IMR-90 (cell line): Measurements from ENCODE around the gene NINJ2. TPM values are rescaled to one million over a fixed set of nuclear protein-coding genes. Genes with fewer than 3 reads are reported as not detected.

ENCODE experiments used
- ATAC-seq: fragments of 200-7000 bp; cut with Tn5 transposase; 2 replicates; pipeline ENCODE4 v1.9.1; 2020; ENCODE audit warnings: low read depth, mild to moderate bottlenecking, moderate library complexity
- BruUV-seq: library from RNA; stranded (reverse); fragments of 400-500 nt; replicated peaks from 2 replicates; lab custom pipeline; 2021; lab: Mats Ljungman, UMichigan
- CTCF ChIA-PET: fragments of 300-600 bp; formaldehyde crosslinking; extraction: SDS; loops from one replicate; lab custom pipeline; 2021; ENCODE audit warnings: antibody characterized with exemption; lab: Yijun Ruan, JAX
- POLR2A ChIA-PET: fragments of 300-600 bp; sonication (Branson Sonifier 250); formaldehyde crosslinking; loops from one replicate; lab custom pipeline; 2022; ENCODE audit warnings: antibody characterized with exemption; ENCODE audit not compliant: unreplicated experiment; lab: Charles Lee
- DNase-seq: peaks from one replicate; pipeline ENCODE4 v3.0.0; 2013
- H2AFZ ChIP-seq: replicated peaks from 2 replicates; pipeline ENCODE3; 2013; ENCODE audit warnings: low read length, mild to moderate bottlenecking; ENCODE audit not compliant: poor library complexity
- H2AK5ac ChIP-seq: 2 replicates; pipeline ENCODE4 v1.6.1; 2013; ENCODE audit warnings: low read depth, low read length, inconsistent platforms
- H2AK9ac ChIP-seq: replicated peaks from 2 replicates; pipeline ENCODE3; 2013; ENCODE audit warnings: mild to moderate bottlenecking, low read depth, low read length, moderate library complexity; ENCODE audit not compliant: poor library complexity
- H2BK120ac ChIP-seq: 2 replicates; pipeline ENCODE4 v1.6.1; 2013; ENCODE audit warnings: low read depth, low read length, inconsistent platforms
- H2BK15ac ChIP-seq: 3 replicates; pipeline ENCODE4 v1.6.1; 2013; ENCODE audit warnings: low read depth, low read length, inconsistent platforms
- H2BK20ac ChIP-seq: 2 replicates; pipeline ENCODE4 v1.6.1; 2013; ENCODE audit warnings: low read depth, mild to moderate bottlenecking, inconsistent platforms, low read length, moderate library complexity
- H2BK5ac ChIP-seq: 2 replicates; pipeline ENCODE4 v1.6.1; 2013; ENCODE audit warnings: mild to moderate bottlenecking, low read depth, low read length, inconsistent platforms; ENCODE audit not compliant: poor library complexity, severe bottlenecking
- H3K14ac ChIP-seq: replicated peaks from 2 replicates; pipeline ENCODE4 v1.6.1; 2013; ENCODE audit warnings: low read depth, low read length, inconsistent platforms
- H3K18ac ChIP-seq: 2 replicates; pipeline ENCODE4 v1.6.1; 2013; ENCODE audit warnings: low read depth, low read length, control low read depth
- H3K23ac ChIP-seq: 2 replicates; pipeline ENCODE4 v1.6.1; 2013; ENCODE audit warnings: low read depth, low read length, inconsistent platforms
- H3K27ac ChIP-seq: 2 replicates; pipeline ENCODE4 v1.5.1; 2013; ENCODE audit warnings: mild to moderate bottlenecking, control low read depth, low read length; ENCODE audit not compliant: insufficient read depth
- H3K27me3 ChIP-seq: 2 replicates; pipeline ENCODE4 v1.6.1; 2013; ENCODE audit warnings: low read length; ENCODE audit not compliant: control insufficient read depth, insufficient read depth
- H3K36me3 ChIP-seq: 2 replicates; pipeline ENCODE4 v1.6.1; 2013; ENCODE audit warnings: low read length, mixed read lengths; ENCODE audit not compliant: control insufficient read depth, insufficient read depth
- H3K4ac ChIP-seq: 2 replicates; pipeline ENCODE4 v1.6.1; 2013; ENCODE audit warnings: low read depth, low read length, inconsistent platforms
- H3K4me1 ChIP-seq: 2 replicates; pipeline ENCODE4 v1.6.1; 2013; ENCODE audit warnings: low read length, mixed read lengths; ENCODE audit not compliant: control insufficient read depth, insufficient read depth
- H3K4me2 ChIP-seq: 2 replicates; pipeline ENCODE4 v1.6.1; 2013; ENCODE audit warnings: low read depth, mild to moderate bottlenecking, control low read depth, low read length, moderate library complexity
- H3K4me3 ChIP-seq: 2 replicates; pipeline ENCODE4 v1.5.1; 2013; ENCODE audit warnings: low read depth, mild to moderate bottlenecking, control low read depth, low read length, moderate library complexity; ENCODE audit not compliant: insufficient read depth
- H3K56ac ChIP-seq: 2 replicates; pipeline ENCODE4 v1.6.1; 2013; ENCODE audit warnings: low read length, inconsistent platforms; ENCODE audit not compliant: insufficient read depth; ENCODE audit errors: extremely low read depth
- H3K79me1 ChIP-seq, 2 experiments: 2 replicates each; pipeline ENCODE4 v1.6.1; 2013; ENCODE audit warnings: low read length in 2 of 2, inconsistent platforms in 1 of 2, low read depth in 1 of 2
- H3K9ac ChIP-seq: 2 replicates; pipeline ENCODE4 v1.6.1; 2013; ENCODE audit warnings: low read depth, low read length, control low read depth
- H3K9me1 ChIP-seq: 2 replicates; pipeline ENCODE4 v1.6.1; 2013; ENCODE audit warnings: low read length, inconsistent platforms; ENCODE audit not compliant: insufficient read depth
- H3K9me3 ChIP-seq: 2 replicates; pipeline ENCODE4 v1.6.1; 2013; ENCODE audit warnings: low read length; ENCODE audit not compliant: control insufficient read depth, insufficient read depth
- H4K20me1 ChIP-seq: 2 replicates; pipeline ENCODE4 v1.6.1; 2013; ENCODE audit warnings: low read length, inconsistent platforms; ENCODE audit not compliant: insufficient read depth
- H4K5ac ChIP-seq: 2 replicates; pipeline ENCODE4 v1.6.1; 2013; ENCODE audit warnings: mild to moderate bottlenecking, low read depth, low read length, control low read depth
- H4K8ac ChIP-seq, 2 experiments: 2 replicates each; pipeline ENCODE4 v1.6.1; 2013; ENCODE audit warnings: low read depth in 2 of 2, low read length in 2 of 2, control low read depth in 1 of 2, inconsistent platforms in 1 of 2
- H4K91ac ChIP-seq: 2 replicates; pipeline ENCODE4 v1.6.1; 2013; ENCODE audit warnings: low read depth, low read length, inconsistent platforms; ENCODE audit not compliant: insufficient read depth
- CEBPB ChIP-seq: IDR thresholded peaks from 2 replicates; pipeline ENCODE4 v1.6.1; 2012; ENCODE audit warnings: low read depth, low read length, improper control_type of control experiment
- RFX5 ChIP-seq: IDR thresholded peaks from 2 replicates; pipeline ENCODE4 v1.8.0; 2012; ENCODE audit warnings: low read depth, mild to moderate bottlenecking, low read length, moderate library complexity
- SMC3 ChIP-seq: fragments of 150-350 bp; IDR thresholded peaks from 2 replicates; pipeline ENCODE4 v1.6.1; 2016; ENCODE audit warnings: low read depth, mild to moderate bottlenecking, antibody characterized with exemption, low read length, moderate library complexity
- WGBS, 2 experiments: methylation state at CpG; one replicate each; pipeline versions ENCODE4 v1.1.5 to v1.1.7; 2013; ENCODE audit warnings: missing lambda C conversion rate in 2 of 2; ENCODE audit not compliant: insufficient read length in 1 of 2; ENCODE audit errors: extremely low coverage in 2 of 2; 5-methylcytosine and 5-hydroxymethylcytosine counted together
- dilution Hi-C: fragments of 300-500 bp; cut with HindIII; formaldehyde crosslinking; loops from one replicate; pipeline ENCODE4 v1.14.3; 2018; ENCODE audit warnings: low sequenced_read_pairs; ENCODE audit not compliant: unreplicated experiment
- in situ Hi-C: fragments of 300-500 bp; cut with MboI; formaldehyde crosslinking; loops from 3 replicates; pipeline ENCODE4 v1.14.3; 2019; ENCODE audit warnings: low sequenced_read_pairs, inconsistent platforms, mixed read lengths
- intact Hi-C: fragments of 100-400 bp; cut with micrococcal nuclease; formaldehyde crosslinking; loops from 2 replicates; pipeline ENCODE4 v1.10.0; 2022
- polyA plus RNA-seq, 3 experiments: library from polyadenylated mRNA; depleted of rRNA; stranded (reverse); fragments of >200 nt; gene quantifications; 2 replicates each; pipeline ENCODE4 v1.2.3, GENCODE V29; 2012; ENCODE audit warnings: low replicate concordance in 1 of 3
- total RNA-seq: library from RNA; depleted of rRNA; stranded (reverse); fragments of >200 nt; gene quantifications from 2 replicates; pipeline ENCODE4 v1.2.3, GENCODE V29; 2012

The NINJ2 gene
- total and polyA plus RNA-seq, 2 of the 4 experiments (the other 2 are of a cell fraction), result not detected

DNA sequence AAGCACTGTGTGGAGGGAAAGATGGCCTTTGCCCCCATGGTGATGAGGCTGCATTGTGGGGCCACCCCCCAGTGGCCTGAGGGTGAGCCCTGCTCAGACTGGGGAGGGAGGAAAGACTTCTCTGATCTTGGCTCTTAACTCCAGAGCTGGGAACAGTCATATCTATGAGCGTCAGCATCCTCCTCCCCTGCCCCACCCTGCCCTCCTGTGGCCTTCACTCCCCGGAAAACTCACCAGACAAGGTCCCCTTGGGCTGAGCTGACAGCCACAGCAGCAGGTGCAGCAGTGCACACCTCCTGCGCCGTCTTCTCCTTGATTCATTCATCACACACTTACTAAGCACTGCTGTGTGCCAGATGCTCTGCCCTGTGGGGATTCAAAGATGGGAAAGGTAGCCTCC, 104.7 kb downstream of the NINJ2 start:
- in situ Hi-C loops (no loop called here), dilution Hi-C loops (no loop called here), intact Hi-C loops (no loop called here)
- no peak overlapping the region for H3K4ac ChIP-seq
- H3K27me3 ChIP-seq, result peaks cover 77% of the 10 kb centered on the region
- H3K18ac ChIP-seq, result no peak overlapping the region
- DNase-seq (no peak), ATAC-seq (no peak)
- H3K4me2 ChIP-seq, result no peak overlapping the region
- no peak overlapping the region for H4K8ac ChIP-seq
- no peak for TF ChIP-seq RFX5
- TF ChIP-seq CEBPB, result no peak
- no peak for TF ChIP-seq SMC3
- no peak overlapping the region for H3K23ac ChIP-seq
- no peaks in the 10 kb centered on the region for H3K4me1 ChIP-seq
- H2BK20ac ChIP-seq, result no peak overlapping the region
- no TSS peak for BruUV-seq
- H3K36me3 ChIP-seq, result no peaks in the 10 kb centered on the region
- H3K4me3 ChIP-seq, result no peak overlapping the region
- no peaks in the 10 kb centered on the region for H4K20me1 ChIP-seq
- no peak overlapping the region for H3K56ac ChIP-seq
- no peak overlapping the region for H2BK120ac ChIP-seq
- 25% methylated on average over 2 of the region's 4 CpGs; no CpG with 5 or more reads in 1 of the 2 experiments for WGBS, 2 experiments
- H3K27ac ChIP-seq, result no peak overlapping the region
- H2AK5ac ChIP-seq, result no peak overlapping the region
- no peak overlapping the region for H4K5ac ChIP-seq
- ChIA-PET POLR2A (no interaction called here), CTCF (interaction anchor here (1.0 kb wide), 1 partner anchor 117 kb away, joined by 3 read pairs; no protein-coding TSS in a partner anchor)
- no peak overlapping the region for H3K14ac ChIP-seq
- no peak overlapping the region for H2BK5ac ChIP-seq
- no peak overlapping the region for H3K9ac ChIP-seq
- H3K9me3 ChIP-seq, result no peaks in the 10 kb centered on the region
- H3K9me1 ChIP-seq, result no peaks in the 10 kb centered on the region
- H2AK9ac ChIP-seq, result no peak overlapping the region
- H2BK15ac ChIP-seq, result no peak overlapping the region
- H2AFZ ChIP-seq, result no peak overlapping the region
- H4K91ac ChIP-seq, result no peak overlapping the region
- H3K79me1 ChIP-seq, result no peaks in the 10 kb centered on the region
